DND-41 (cell line): ENCODE measurements around the gene CENPP.

Experiments
- ATAC-seq: fragments of 200-7000 bp; cut with Tn5 transposase; 3 replicates; pipeline ENCODE4 v1.9.1; 2021; ENCODE audit warnings: low read depth; ENCODE audit not compliant: insufficient read depth
- DNase-seq: peaks from one replicate; pipeline ENCODE4 v3.0.0-alpha.2; 2020
- H2AFZ ChIP-seq: 2 replicates; pipeline ENCODE4 v1.6.0; 2012; ENCODE audit warnings: low read depth, low read length
- H3K27ac ChIP-seq: 2 replicates; pipeline ENCODE4 v1.5.1; 2012; ENCODE audit warnings: low read length, inconsistent platforms
- H3K27me3 ChIP-seq: fragments of 200-600 bp; sonication (generic); 2 replicates; pipeline ENCODE4 v1.6.0; 2012; ENCODE audit warnings: low read length, mild to moderate bottlenecking, inconsistent platforms; ENCODE audit not compliant: insufficient read depth, poor library complexity
- H3K36me3 ChIP-seq: 2 replicates; pipeline ENCODE4 v1.5.1; 2012; ENCODE audit warnings: low read length, inconsistent platforms; ENCODE audit not compliant: insufficient read depth
- H3K4me1 ChIP-seq: 2 replicates; pipeline ENCODE4 v1.5.1; 2012; ENCODE audit warnings: mild to moderate bottlenecking, low read length; ENCODE audit not compliant: insufficient read depth
- H3K4me2 ChIP-seq: 2 replicates; pipeline ENCODE4 v1.6.0; 2012; ENCODE audit warnings: mild to moderate bottlenecking, moderate library complexity, low read length, inconsistent platforms; ENCODE audit not compliant: insufficient read depth
- H3K4me3 ChIP-seq, 2 experiments: fragments of 200-600 bp in 1 of 2; shearing (Covaris generic) in 1 of 2; 2 replicates each; pipeline ENCODE4 v1.5.1; 2012 to 2016; ENCODE audit warnings: inconsistent platforms in 2 of 2, low read length in 2 of 2, mild to moderate bottlenecking in 2 of 2, low read depth in 1 of 2, moderate library complexity in 1 of 2
- H3K79me2 ChIP-seq: 2 replicates; pipeline ENCODE4 v1.6.0; 2012; ENCODE audit warnings: low read length, inconsistent platforms; ENCODE audit not compliant: insufficient read depth
- H3K9ac ChIP-seq: 2 replicates; pipeline ENCODE4 v1.6.0; 2012; ENCODE audit warnings: low read depth, mild to moderate bottlenecking, inconsistent platforms, low read length, moderate library complexity
- H3K9me3 ChIP-seq: 2 replicates; pipeline ENCODE4 v1.5.1; 2012; ENCODE audit warnings: low read length, moderate library complexity, mild to moderate bottlenecking, inconsistent platforms; ENCODE audit not compliant: insufficient read depth, severe bottlenecking
- H4K20me1 ChIP-seq: 2 replicates; pipeline ENCODE4 v1.6.0; 2012; ENCODE audit warnings: low read length; ENCODE audit not compliant: insufficient read depth
- EZH2 ChIP-seq: IDR thresholded peaks from 3 replicates; pipeline ENCODE4 v1.6.1; 2012; ENCODE audit warnings: borderline replicate concordance, low read depth, mild to moderate bottlenecking, moderate library complexity, low read length, inconsistent platforms; ENCODE audit not compliant: severe bottlenecking
- TF ChIP-seq, protein P1 (sequence below): IDR thresholded peaks from 2 replicates; pipeline ENCODE4 v1.5.1; 2012; ENCODE audit warnings: borderline replicate concordance, low read length, moderate library complexity, mild to moderate bottlenecking; ENCODE audit not compliant: poor library complexity, severe bottlenecking; ENCODE audit errors: extremely low read depth

CENPP gene

GRCh38 chr9:92295827-92296258 is 29.9 kb upstream of the CENPP start:
- H3K9ac ChIP-seq: no peak overlapping the region
- H3K79me2 ChIP-seq: peaks cover 41% of the 10 kb centered on the region
- peak overlapping the region; percentile 41; the same call in 1 of the 2 replicates for H3K27ac ChIP-seq
- H3K27me3 ChIP-seq: no peaks in the 10 kb centered on the region
- 0 out of 2 replicates have a peak overlapping the region, but pooled peaks have one; percentile 88 for H3K4me2 ChIP-seq
- H3K4me1 ChIP-seq: peaks cover 40% of the 10 kb centered on the region
- no peak for DNase-seq
- peaks cover 15% of the 10 kb centered on the region; the same call in 1 of the 2 replicates for H4K20me1 ChIP-seq
- no peak for ATAC-seq
- H3K9me3 ChIP-seq: no peaks in the 10 kb centered on the region
- TF ChIP-seq, protein P1, sequence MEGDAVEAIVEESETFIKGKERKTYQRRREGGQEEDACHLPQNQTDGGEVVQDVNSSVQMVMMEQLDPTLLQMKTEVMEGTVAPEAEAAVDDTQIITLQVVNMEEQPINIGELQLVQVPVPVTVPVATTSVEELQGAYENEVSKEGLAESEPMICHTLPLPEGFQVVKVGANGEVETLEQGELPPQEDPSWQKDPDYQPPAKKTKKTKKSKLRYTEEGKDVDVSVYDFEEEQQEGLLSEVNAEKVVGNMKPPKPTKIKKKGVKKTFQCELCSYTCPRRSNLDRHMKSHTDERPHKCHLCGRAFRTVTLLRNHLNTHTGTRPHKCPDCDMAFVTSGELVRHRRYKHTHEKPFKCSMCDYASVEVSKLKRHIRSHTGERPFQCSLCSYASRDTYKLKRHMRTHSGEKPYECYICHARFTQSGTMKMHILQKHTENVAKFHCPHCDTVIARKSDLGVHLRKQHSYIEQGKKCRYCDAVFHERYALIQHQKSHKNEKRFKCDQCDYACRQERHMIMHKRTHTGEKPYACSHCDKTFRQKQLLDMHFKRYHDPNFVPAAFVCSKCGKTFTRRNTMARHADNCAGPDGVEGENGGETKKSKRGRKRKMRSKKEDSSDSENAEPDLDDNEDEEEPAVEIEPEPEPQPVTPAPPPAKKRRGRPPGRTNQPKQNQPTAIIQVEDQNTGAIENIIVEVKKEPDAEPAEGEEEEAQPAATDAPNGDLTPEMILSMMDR: no peak
- no peak for TF ChIP-seq EZH2
- peaks cover 54% of the 10 kb centered on the region for H3K36me3 ChIP-seq
- no peak overlapping the region for H2AFZ ChIP-seq
- H3K4me3 ChIP-seq: no peak overlapping the region

GRCh38 chr9:92297611-92298010 is 28.1 kb upstream of the CENPP start:
- H3K27ac ChIP-seq: no peak overlapping the region
- H3K36me3 ChIP-seq: peaks cover 55% of the 10 kb centered on the region
- TF ChIP-seq EZH2: no peak
- TF ChIP-seq, protein P1: no peak
- no peak for ATAC-seq
- H3K4me1 ChIP-seq: peaks cover 22% of the 10 kb centered on the region
- DNase-seq: no peak
- H3K4me2 ChIP-seq: no peak overlapping the region
- no peak overlapping the region for H2AFZ ChIP-seq
- no peak overlapping the region for H3K9ac ChIP-seq
- peaks cover 24% of the 10 kb centered on the region for H3K79me2 ChIP-seq
- no peaks in the 10 kb centered on the region for H3K27me3 ChIP-seq
- H4K20me1 ChIP-seq: no peaks in the 10 kb centered on the region; the same call in 1 of the 2 replicates
- no peaks in the 10 kb centered on the region for H3K9me3 ChIP-seq
- no peak overlapping the region for H3K4me3 ChIP-seq

- no peak overlapping the region for H3K4me3 ChIP-seq
- H3K9ac ChIP-seq: no peak overlapping the region
- DNase-seq (no peak), ATAC-seq (no peak)
- TF ChIP-seq, protein P1: no peak
- TF ChIP-seq EZH2: no peak
- no peaks in the 10 kb centered on the region for H3K27me3 ChIP-seq
- H4K20me1 ChIP-seq: no peaks in the 10 kb centered on the region
- no peak overlapping the region for H2AFZ ChIP-seq
- peaks cover 21% of the 10 kb centered on the region for H3K4me1 ChIP-seq
- no peak overlapping the region for H3K27ac ChIP-seq
- no peaks in the 10 kb centered on the region for H3K9me3 ChIP-seq
- H3K79me2 ChIP-seq: peaks cover 19% of the 10 kb centered on the region
- H3K4me2 ChIP-seq: no peak overlapping the region
- H3K36me3 ChIP-seq: peaks cover 59% of the 10 kb centered on the region
These were observed 27.7 kb upstream of the CENPP start for GRCh38 chr9:92298036-92298435.
